Eye (tissue), 1 donor: ENCODE data around the gene PHETA1.
"Not testable (repeated sequence)": the region's sequence is repeated elsewhere in the genome, so short reads cannot be mapped to it uniquely, and the experiment has no call there.

Experiments used
- DNase-seq: peaks from one replicate; pipeline ENCODE4 v3.0.0-alpha.2; 2015

Gene PHETA1

GRCh38 chr12:111347891-111348644, 20.8 kb downstream of the PHETA1 start:
- DNase-seq, result no peak

- DNase-seq, result no peak
Observed at GRCh38 chr12:111344254-111344875, 24.5 kb downstream of the PHETA1 start.

DNA sequence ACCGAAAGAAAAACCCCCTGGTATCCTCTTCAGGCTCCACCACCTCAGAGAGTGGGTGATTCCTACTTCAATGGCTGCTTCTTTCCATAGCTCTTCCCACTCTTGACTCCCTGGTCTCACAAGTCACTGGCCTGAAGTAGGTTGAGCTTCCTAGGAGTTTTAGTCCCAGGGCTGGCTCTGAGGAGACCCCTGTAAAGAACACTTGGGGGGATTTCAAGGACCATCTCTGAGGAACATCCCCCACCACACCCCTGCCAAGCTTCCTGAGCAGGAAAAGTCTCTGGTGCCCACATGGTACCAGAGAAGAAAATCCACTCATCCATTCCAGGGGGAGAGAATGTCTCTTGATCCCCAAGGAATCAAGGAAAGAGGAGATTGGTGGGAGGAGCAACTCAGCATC, 25.7 kb downstream of the PHETA1 start:
- no peak for DNase-seq

GRCh38 chr12:111342376-111342775, 26.5 kb downstream of the PHETA1 start:
- DNase-seq, result no peak

GRCh38 chr12:111341426-111342065, 27.3 kb downstream of the PHETA1 start:
- DNase-seq, result no peak

DNA sequence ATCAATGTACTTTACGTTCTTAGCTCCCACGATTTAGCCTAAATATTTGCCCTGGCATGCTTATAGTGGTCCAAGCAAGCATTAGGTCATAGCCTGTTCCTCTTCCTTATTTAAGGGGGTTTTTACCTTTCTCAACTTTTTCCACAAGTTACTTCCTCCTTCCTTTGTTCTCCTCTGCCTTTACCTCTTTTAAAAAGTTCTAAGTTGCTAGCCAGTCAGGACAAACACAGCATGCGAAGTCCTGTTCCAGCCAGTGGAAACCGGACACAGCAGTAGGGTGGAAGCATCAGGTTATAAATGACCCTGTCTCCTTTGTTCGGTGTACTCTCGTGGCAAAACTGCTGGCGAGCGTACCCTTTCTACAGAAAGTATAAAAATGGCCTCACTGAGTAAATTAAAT, 28.2 kb downstream of the PHETA1 start:
- DNase-seq, result not testable (repeated sequence)

DNA sequence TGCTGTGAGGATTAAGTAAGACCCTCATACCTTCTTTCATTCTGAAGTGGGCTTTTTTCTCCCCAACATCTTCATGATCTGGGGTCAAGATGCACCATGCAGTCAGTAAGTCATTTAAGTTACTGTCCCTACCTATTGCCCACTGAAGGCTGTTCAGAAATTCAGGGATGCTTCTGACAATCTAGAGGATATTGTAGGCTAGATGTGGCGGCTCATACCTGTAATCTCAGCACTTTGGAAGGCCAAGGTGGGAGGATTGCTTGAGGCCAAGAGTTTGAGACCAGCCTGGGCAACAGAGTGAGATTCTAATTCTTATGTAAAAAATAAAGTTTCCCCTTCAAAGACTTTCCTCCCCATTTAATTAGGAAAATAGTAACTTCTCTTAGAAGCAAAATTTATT, 28.7 kb downstream of the PHETA1 start:
- DNase-seq, result no peak

GRCh38 chr12:111339321-111339938, 29.5 kb downstream of the PHETA1 start:
- no peak for DNase-seq

DNA sequence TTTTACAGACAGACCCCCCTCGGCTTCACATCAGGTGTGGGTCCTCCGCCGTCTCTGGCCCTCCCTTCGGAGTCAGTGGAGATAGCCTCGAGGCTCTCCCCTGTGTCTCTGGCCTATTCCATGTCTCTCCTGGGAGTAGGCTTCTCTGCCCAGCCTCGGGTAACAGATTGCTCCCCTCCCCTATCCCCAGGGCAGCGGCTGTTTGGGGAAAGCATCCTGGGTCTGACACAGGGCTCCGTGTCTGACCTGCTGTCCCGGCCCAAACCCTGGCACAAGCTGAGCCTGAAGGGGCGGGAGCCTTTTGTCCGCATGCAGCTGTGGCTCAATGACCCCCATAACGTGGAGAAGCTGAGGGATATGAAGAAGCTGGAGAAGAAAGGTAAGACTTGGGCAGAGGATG, 30.8 kb downstream of the PHETA1 start:
- DNase-seq, result no peak

DNA sequence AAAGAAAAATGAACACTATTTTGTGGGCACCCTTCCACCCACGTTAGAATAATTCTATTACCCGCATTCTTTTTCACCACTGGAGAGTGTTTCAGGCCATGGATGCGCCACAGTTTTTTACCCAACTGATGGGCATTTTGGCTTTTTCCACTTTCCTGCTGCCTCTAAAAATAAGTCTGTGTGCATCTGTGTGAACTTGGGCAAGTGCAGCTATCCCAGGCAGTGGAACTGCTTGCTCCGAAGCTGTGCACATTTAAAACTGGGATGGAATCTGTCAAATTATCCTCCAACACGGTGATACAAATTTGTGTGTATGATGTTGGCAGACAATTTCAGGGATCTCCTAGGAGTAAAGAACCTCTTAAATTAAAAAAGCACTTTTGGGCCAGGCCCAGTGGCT, 31.5 kb downstream of the PHETA1 start:
- no peak for DNase-seq

DNA sequence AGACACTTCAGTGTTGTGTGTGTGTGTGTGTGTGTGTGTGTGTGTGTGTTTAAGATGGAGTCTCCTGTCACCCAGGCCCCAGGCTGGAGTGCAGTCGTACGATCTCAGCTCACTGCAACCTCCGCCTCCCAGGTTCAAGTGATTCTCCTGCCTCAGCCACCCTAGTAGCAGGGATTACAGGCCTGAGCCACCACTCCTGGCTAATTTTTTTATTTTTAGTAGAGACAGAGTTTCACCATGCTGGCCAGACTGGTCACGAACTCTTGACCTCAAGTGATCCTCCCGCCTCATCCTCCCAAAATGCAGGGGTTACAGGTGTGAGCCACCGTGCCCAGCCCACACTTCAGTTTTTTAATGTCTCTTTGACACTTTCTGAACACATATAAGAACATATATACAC, 32.5 kb downstream of the PHETA1 start:
- not testable (repeated sequence) for DNase-seq

DNA sequence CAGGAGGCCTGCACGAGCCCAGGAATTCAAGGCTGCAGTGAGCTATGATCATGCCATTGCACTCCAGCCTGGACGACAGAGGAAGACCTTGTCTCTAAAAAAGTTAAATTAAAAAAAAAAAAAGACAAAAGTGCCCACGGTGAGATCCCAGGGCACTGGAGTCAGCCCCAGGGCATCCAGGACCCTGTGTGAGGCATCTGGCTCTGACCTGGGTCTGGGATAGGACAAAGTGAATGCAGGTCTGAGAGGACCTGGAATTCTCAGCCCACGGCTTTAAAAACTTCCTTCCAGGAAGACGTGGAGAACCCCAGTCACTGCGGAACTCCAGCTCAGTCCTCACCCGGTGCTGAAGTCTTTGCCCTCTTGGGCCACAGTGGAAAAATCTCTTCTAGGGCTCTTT, 33.1 kb downstream of the PHETA1 start:
- DNase-seq, result no peak

GRCh38 chr12:111335301-111335700, 33.6 kb downstream of the PHETA1 start:
- not testable (repeated sequence) for DNase-seq

GRCh38 chr12:111334393-111334915, 34.4 kb downstream of the PHETA1 start:
- no peak for DNase-seq

- peak; percentile 55 for DNase-seq
Observed at GRCh38 chr12:111330800-111331752, 37.8 kb downstream of the PHETA1 start.

DNA sequence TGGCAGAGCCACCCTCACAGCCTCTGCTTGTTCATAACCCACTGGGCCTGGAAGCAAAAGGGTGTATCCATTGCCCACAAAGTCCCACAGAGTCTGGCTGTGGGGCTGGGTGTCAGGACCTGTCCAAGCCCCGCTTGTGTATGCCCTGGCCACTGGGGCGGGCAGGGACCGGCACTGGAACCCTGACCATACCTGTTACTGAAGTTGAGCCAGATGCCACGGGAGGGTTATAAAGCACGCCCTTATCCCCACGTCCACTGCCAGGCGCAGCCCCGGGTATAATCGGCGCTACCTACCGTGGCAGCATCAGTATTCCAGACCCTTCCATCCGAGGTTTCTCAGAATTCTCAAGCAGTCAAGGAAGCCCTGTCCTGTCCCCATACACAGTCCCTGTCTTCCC, 40.8 kb downstream of the PHETA1 start:
- no peak for DNase-seq

DNA sequence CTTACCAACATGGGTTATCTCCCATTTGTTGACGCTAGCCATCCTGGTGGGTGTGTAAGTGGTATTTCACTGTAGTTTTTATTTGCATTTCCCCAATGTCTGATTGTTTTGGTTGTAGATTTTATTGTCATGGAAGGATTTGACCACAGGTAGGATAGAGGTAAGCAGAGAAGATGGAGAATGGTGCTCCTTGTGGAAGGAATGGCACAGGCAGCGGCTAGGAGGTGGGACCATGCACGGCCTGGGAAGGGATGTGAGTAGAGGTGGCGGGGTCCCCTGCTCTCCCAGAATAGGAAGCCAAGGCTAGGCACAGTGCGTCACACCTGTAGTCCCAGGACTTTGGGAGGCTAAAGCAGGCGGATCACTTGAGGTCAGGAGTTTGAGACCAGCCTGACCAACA, 41.4 kb downstream of the PHETA1 start:
- DNase-seq, result no peak

GRCh38 chr12:111322336-111323250, 46.3 kb downstream of the PHETA1 start:
- DNase-seq, result no peak

- no peak for DNase-seq
Observed at GRCh38 chr12:111321317-111321716, 47.6 kb downstream of the PHETA1 start.

DNA sequence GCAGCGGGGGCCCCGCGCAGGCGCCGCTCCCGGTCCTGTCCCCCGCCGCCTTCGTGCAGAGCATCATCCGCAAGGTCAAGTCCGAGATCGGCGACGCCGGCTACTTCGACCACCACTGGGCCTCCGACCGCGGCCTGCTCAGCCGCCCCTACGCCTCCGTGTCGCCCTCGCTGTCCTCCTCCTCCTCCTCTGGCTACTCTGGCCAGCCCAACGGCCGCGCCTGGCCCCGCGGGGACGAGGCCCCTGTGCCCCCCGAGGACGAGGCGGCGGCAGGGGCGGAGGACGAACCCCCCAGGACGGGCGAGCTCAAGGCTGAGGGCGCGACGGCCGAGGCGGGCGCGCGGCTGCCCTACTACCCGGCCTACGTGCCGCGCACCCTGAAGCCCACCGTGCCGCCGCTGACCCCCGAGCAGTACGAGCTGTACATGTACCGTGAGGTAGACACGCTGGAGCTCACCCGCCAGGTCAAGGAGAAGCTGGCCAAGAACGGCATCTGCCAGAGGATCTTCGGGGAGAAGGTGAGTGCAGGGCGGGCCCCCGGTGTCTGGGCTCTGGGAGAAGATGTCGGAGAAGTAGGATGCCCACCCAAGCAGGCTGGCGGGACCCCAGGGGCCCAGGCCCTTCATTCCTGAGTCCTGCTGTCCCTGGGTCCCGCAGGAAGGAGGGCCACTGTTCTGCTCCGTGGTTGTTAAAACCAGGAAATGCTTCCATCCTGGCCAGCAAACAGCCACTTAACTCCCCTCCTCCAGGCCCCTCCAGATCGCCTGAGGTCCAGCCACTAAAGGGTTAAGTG, 48.4 kb downstream of the PHETA1 start:
- no peak for DNase-seq
